NCI-H1694 treated with DMSO at 0.1 percent for 48 hours (cell line): Measurements from ENCODE around the gene ATL1.
"Not testable (repeated sequence)": the region's sequence is repeated elsewhere in the genome, so short reads cannot be mapped to it uniquely, and the experiment has no call there.

Experiments used
- DNase-seq: peaks from one replicate; lab custom pipeline; 2025; lab: John Stamatoyannopoulos, UW

Gene ATL1

DNA sequence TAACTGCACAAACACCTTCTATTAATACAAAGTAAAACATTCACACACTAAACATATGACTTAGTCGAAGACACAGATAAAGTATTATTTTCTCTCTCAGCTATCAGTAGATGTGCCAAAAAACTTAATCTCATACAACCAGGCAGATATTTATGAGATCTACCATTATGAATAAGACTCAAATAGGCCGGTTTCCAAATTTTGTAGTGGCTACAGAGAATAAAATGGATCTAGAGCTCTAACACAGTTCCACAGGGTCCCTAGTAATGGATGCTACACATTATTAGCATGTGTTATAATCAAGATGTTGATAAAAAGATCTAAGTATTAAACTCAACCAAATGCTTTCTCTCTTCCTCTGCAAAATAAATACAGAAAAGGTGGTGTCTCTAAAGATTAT is 97.8 kb downstream of the ATL1 start:
- no peak for DNase-seq

DNA sequence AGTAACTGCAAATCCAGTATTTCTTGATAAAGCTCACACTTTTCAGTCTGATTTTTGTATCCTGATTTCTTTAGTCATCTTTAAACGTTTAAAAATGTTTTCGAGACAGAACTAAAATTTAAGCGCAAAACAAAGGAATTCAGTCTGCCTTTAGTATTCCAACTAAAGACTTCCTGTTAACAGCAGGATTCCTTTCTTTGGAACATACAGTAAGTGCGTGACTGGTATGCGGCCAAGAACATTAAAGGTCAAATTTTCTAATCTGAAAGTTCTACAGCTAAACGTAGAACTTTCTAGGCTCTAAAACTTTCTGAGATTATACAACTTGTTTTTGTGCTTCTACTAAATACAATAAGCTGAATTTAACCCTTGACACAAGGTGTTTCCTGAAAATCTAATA is 98.3 kb downstream of the ATL1 start:
- no peak for DNase-seq

DNA sequence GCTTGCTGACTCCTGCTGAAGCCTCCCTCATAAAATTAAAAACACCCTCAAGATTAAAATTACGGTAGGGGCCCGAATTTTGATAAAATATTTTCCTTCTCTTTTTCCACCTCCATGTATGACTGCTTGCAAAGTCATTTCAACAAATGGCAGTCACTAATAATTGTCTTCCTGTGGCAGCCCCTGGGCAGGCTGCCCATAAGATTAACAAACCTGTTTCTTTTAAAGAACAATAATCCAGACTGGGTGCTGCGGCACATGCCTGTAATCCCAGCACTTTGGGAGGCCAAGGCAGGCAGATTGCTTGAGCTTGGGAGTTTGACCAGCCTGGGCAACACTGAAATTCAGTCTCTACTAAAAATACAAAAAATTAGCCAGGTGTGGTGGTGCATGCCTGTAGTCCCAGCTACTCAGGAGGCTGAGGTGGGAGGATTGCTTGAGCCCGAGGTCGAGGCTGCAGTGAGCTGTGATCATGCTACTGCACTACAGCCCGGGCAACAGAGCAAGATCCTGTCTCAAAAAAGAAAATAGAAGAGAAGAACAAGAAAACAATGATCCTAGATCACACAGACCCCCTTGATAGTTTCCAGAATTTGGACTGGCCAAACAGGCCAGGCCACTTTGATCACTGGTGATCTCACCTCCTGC is 99.5 kb downstream of the ATL1 start:
- no peak for DNase-seq

DNA sequence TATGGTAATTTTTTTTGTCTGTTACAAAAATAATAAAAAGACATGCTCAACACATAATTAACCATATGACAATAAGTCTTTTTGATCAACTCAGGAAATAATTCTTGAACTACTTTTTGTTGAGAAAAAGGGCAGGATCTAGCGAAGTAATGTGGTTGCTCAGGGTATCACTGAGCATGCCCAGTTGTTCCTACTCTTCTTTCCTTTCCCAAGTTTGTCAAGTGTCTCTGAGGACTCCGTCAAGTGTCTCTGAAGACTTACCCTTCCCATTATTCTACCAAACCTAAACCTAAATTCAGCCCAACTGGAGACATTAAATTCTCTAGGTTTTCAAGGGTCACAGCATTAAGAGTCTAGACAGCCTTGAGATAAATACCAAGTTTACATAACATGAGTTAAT is 104.6 kb downstream of the ATL1 start:
- not testable (repeated sequence) for DNase-seq

DNA sequence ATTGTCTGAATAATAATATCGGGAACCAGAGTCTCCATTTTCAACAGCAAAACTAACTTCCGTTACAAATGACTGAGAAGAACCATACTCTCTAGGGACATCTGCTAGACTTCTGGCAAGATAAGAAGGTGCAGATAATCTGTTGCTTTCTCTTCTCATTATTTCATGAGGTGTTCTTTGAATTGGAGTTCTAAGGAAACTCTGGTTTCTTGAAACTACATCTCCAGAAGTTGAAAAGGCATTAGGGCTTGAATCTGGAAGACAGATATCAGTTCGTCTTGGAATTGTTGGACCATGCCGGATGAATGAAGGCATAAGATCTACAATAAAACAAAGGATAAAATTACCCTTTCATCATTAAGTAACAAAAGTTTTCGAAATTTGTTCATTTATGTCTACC is 105.4 kb downstream of the ATL1 start:
- DNase-seq: not testable (repeated sequence)

DNA sequence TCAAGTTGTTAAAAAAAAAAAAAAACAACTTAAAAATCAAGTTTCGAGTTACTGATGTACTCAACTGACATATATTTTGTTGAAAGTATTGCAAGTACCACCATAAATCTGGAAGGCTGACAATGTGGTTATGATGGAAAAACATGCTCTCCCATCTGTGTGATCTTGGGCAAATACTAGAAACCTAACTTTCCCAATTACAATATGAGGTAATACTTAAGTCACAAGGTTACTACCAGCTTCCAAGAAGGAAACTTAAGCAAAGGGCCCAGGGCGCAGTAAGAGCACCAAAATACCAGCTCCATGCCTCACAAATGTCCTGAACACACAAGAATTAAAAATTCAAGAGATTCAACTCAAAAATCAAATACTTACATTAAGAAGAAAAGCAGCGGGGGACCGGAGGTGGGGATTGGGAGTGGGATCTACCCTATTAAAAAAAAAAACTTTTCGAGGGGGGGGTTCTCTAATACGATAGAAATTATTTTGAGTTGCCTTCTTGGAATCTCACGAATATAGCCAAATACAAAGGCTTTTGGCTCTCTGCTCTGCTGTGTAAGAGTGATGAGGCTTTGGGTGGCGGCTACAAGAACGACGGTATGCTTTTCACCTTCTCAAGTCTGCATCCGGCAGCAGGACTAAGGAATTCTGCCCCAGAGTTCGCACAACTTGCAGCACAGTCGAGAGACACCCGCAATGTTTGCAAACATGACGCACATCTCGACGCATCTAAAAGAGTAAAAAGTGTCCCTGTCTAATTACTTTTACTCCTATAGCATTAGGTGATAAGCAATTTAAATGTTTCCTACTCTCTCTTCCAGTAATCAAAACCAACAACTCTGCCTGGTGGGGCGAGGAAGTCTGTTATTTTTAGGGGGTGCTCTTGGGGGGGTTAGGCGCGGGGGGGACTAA is 107.1 kb downstream of the ATL1 start:
- peak; percentile 19 for DNase-seq

DNA sequence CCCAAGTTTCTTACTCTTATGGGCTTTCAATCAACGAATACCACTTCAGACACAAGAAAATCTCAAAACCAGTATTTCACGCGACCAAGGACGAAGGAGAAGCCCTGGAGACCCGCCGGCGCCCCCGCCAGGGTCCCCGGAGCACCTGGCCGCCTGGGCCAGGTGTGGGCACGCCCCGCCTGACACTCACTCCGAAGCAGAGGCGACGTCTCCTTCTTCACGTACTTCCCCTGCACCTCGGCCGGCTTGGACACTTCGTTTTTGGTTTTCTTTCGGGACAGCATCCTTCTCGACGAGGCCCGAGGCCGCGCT is 107.7 kb downstream of the ATL1 start:
- no peak for DNase-seq

DNA sequence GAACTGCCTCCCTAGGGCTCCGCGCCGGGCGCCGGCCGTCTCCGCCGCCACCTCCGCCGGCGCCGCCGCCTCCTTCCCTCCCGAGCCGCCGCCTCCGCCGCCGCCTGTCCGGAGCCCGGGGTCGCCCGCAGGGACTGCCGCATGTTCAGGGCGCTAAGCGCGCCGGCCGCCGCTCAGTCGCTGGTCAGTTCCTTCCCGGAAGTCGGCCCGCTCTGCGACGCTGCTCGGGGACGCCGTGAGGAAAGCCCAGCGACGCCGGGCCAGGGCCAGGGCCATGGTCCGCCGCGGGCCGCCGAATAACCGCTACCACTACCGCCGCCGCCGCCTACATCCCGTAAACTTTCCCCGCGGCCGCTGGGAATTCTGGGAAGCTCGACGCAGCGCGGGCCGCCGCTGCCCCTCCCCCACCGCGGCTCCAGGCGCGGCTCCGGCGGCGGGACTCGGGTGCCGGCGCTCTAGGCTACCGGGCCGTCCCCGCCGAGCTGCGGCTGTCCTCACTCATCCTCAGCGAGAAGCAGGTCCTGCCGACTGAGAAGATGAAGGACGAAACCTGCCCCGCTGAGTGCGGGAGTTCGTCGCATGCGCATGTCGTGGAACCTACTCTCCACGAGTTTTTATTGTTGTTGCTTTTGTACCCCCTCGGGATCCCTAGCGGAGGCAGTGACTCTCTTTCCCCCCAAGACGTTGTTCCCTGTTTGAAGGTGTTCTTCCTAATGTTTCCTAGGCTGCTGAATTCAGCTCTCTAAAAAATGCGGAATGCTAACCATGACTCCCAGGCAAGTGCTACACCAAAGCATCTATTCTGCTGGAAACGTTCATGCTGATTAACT is 108.3 kb downstream of the ATL1 start, which contains the start of gene SAV1:
TSS of gene SAV1 (minus strand) at position 311 of the 830 bp plus-strand sequence. CDS start 339 bp downstream, outside the sequence.
- DNase-seq: peak; percentile 85

DNA sequence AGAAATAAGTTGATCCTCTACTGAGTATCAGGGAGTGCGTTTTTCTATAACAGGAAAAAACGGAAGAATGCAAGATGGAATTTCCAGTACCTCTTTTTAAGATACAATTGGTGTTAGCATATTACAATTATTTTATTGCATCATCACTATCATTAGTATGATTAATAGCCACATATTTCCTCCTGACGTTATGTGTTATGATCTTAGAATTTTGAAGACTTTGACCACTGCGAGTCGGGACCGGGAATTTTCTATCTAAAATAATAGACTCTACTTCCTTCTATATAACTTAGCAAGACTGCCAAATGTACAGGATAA is 108.8 kb downstream of the ATL1 start:
- no peak for DNase-seq

DNA sequence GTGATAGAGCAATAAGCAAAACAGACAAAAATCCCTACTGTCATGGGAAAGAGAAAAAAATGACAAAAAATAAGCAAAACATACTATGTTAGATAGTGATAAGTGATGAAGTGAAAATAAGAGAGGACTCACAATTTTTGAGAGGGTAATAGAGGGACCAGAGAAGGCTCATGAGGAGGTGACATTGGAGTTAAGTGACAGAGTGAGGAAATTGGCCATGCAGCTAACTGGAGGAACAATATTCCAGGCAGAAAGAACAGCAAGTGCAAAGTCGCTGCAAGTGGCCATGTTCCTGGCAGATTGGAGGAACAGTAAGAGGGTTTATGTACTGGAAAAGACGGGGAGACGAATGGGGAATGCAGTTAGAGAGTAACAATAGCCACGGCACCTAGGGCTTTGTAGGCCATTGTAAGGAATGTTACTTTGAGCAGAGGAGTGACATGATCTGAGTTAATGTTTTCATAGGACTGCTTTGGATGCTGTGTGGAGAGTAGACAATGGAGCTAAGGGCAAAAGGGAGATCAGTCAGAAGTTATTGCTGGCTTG is 109.6 kb downstream of the ATL1 start:
- DNase-seq: no peak

DNA sequence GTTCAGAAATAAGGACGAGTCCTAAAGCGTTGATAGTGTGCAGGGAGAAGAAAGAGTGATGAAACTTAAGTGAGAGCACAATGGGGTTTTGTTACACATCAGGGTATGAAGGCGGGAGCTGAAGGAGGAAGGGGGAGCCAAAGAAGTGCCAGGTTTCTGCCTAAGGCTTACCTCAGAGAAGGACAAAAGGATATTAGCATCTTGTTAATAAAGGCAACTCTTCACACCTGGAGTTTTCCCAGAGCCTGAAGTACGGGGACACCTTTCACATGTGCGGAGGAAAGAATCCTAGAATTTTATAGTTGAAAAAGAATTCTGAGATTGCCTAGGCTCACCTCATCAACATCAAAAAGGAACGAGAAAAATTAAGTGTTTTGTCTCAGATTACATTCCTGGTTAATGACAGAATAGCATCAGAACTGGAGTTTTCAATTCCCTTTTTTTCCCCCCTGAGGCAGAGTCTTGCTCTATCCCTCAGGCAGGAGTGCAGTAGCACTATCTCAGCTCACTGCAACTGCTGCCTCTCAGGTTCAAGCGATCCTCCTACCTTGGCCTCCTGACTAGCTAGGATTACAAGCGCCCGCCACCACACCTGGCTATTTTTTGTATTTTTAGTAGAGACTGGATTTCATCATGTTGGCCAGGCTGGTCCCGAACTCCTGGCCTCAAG is 110.4 kb downstream of the ATL1 start:
- no peak for DNase-seq

DNA sequence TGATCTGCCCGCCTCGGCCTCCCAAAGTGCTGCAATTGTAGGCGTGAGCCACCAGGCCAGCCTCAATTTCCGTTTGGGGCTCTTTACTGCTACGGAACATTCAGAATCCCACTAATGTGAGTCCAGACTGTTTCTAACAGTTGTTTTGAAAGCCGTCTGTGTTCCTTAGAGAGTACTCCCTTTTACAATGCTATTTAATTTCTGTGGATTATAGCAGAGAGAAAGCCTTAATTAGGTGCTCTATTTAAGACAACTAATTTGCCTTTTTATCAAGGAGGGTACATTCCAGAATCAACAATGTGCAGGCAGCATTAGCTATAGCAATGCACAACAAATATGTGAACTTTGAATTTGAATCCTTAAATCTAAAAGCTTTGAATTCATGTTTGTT is 110.9 kb downstream of the ATL1 start:
- DNase-seq: no peak

DNA sequence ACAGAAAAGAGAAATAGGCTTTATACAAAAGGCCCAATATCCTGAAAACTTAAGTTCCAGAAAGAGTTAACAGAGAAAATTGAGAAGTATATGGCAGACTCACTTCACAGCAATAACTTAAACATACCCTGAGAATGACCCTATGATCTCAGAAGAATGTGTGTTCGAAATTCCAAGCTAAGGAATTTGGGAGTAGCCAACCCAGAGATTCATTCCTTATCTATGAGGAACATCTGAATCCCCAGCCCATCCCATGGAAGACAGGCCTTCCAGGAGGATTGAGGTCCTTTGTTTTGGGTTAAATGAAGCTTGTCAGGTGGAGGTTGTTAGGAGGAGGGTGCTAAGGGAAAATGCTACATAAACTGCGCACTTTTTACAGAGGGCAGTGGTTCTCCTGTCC is 115.7 kb downstream of the ATL1 start:
- no peak for DNase-seq

DNA sequence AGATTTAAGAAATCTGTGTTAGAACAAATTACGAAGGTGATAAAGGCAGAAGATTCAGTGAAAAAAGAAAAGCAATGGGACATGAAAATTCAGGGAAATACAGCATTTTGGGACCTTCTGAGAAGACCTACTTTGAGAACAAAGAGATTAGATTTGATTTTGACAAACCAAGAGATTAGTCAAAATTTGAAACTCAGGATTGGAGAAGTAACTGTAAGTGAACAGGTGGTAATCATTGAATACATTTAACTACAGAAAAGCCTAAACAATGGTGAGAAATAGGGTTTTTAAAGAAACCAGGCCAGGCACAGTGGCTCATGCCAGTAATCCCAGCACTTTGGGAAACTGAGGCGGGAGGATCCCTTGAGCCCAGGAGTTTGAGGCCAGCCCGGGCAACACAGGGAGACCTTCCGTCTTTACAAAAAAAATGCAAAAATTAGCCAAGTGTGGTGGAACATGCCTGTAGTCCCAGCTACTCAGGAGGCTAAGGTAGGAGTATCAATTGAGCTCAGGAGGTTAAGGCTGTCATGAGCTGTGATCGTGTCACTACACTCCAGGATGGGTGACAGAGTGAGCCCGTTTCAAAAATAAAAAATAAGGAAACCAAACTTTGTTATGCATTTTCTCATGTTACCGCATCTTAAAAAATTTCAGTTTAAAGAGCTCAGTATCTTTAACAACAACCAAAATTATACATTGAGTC is 117.0 kb downstream of the ATL1 start:
- no peak for DNase-seq

DNA sequence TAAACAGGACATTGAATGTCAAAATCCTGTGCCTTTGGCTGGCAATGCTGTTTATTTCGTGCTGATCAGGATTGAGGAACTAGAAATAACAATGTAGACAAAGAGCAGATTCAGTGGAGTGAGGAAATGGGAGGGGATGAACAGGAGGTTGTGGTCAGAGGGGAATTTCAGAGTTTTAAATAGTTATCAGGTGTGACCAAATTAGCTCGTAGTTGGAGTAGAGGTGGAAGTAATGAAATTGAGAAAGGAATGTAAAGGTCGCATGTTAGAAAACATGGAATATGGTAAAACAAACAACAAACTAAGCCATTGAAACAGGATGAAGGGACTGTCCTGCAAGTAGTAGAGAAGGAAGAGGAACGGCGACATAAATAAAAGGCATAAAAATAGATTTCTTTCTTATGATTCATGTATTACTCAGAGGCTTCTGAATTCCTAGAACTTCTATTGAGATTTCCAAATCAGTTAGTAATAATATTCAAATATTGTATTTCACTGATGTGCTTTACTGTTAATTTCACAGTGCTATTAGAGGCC is 117.7 kb downstream of the ATL1 start:
- DNase-seq: no peak

DNA sequence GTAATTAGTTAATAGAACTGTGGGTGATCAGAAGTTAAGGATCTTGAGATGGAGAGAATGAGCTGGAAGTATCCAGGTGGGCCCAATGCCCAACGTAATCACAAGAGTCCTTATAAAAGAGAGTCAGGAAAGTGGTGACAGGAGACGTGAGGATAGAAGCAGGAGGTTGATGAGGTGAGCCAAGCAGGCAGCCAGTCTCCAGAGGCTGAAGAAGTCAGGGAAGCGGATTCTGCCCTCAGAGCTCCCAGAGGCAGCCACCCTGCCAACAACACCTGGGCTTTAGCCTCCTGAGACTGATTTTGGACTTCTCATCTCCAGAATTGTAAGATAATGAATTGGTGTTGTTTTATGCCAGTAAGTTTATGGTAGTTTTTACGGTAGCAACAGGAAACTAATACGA is 118.2 kb downstream of the ATL1 start:
- no peak for DNase-seq

DNA sequence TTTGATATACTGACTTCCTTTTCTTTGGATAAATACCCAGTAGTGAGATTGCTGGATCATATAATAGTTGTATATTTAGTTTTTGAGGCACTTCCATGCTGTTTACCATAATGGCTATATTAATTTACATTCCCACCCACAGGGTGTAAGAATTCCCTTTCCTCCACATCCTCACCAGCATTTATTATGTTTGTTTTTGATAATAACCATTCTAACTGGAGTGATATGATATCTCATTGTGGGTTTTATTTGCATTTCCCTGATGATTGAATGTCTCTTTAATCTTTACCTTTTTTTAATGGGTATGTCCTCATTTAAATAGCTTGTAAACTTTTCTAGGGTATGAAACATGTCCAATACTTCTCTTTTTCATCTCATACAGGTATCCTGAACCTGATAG is 119.7 kb downstream of the ATL1 start:
- DNase-seq: no peak
